T follicular helper cell (primary cell): Measurements from ENCODE around the gene CDK2AP2.
"Not testable (repeated sequence)": the region's sequence is repeated elsewhere in the genome, so short reads cannot be mapped to it uniquely, and the experiment has no call there.

Experiments used
- DNase-seq: peaks from one replicate; pipeline ENCODE4 v3.0.0-alpha.2; 2020; ENCODE audit warnings: low read depth

Gene CDK2AP2

DNA sequence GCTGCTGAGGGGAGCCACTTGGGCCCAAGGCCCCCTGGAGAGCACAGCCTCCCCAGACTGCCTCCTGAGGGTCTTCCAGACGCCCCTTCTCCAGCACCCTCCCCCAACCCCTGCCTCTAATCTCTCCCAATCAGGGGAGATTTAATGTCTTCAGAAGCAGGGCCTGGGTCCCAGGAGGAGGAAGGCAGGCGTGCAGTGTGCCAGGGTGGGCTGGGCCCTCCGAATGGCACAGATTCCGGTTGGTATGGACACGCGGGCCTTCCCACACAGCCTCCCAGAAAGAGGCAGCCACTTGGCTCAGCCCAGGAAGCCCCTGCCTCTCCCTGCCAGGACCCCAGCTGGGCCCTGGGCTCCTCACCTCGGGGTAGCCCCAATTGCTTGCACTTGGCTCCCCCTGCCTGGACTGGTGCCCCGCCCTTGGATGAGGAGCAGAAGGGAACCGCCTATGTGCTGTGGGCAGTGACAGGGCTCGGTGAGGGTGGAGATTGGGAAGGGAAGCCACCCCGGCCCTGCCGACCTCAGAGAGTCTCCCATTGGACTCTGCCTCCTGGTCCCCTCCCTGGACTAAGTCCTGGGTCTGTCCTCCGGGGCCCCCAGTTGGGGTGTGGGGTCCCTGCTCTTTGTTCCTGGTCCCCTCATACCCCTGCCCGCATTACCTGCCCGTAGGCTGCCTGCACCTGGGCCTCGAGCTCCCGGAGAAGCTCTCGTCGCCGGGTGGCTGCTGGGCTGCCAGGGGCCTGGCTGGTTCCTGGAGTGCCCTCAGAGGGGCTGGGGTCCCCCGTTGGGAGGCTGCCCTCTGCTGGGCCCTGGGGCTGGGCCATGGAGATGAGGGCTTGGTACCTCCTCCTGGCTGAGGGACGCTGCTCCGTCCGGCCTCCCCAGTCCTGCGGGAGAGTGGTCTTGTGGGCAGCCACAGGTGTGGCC is 15.9 kb upstream of the CDK2AP2 start:
- DNase-seq, result no peak

DNA sequence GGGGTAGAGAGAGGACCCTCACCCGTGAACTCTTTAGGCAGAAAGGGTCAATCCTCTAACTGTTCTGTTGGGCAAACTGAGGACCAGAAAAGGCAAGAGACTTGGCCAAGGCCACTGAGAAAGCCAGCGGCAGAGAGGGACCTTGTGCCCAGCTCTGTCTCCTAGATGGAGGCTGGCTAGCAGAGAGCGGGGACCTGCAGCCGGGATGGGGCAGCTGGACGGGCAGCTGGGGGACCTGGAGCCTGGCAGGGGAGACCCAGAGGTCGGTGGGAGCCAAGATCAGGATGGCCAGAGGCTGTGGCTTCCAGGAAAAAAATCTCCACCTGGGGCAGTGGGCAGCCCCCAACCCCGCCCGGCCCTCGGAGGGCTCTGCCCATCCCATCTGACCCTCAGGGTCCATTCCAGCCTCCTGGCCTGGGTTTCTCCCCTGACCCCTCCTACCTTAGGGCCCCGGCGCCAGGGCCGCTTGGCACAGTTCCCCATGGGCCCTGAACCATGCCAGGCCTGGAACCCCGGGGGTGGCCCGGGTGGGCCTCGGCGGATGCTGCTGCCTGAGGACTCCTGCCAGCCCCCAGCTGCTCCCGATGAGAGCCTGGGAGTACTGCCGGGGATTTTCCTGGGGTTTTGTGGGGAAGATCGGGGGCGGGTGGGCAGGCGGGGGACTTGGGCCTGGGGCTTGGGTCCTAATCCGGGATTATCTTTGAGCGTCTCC is 15.0 kb upstream of the CDK2AP2 start, which contains the start of gene CABP2:
TSS of gene CABP2 (minus strand) at position 603 of the 712 bp plus-strand sequence. CDS start at position 483, 120 bp downstream.
- no peak for DNase-seq

DNA sequence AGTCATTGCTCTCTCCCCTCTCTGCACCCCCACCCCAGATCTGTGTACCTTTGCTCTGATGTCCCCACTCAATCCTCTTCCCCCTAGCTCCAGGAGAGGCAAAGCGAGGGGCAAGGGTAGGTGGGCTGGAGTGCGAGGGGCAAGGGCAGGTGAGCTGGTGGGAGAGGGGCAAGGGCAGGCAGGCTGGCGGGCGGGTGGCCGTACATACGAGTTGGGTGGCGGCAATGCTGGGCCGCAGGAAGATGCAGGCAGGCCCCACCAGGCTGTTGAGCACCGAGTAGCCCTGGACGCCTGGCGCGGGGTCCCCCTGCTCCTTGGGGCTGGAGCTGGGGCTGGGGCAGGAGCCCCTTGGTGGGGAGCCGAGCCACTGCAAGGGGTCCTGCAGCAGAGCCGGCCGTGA is 14.4 kb upstream of the CDK2AP2 start:
- DNase-seq, result no peak

DNA sequence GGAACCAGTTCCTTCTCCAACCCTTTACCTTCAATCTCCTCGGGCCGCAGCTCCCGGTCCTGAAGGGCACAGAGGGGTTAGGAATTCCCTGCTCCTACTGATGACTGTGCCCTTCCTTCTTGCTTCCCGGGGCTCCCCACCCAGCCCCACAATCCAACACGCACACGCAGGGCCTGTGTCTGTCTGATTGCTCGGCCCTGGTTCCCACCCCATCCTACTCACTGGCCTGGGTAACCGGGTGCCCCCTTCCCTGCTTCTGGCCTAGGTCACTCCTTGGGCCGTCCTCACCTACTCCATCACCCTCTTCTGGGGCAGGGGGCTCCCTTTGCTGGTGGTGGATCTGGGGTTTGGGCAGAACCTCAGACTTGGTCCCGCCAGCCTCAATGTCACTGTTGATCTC is 14.0 kb upstream of the CDK2AP2 start:
- no peak for DNase-seq

DNA sequence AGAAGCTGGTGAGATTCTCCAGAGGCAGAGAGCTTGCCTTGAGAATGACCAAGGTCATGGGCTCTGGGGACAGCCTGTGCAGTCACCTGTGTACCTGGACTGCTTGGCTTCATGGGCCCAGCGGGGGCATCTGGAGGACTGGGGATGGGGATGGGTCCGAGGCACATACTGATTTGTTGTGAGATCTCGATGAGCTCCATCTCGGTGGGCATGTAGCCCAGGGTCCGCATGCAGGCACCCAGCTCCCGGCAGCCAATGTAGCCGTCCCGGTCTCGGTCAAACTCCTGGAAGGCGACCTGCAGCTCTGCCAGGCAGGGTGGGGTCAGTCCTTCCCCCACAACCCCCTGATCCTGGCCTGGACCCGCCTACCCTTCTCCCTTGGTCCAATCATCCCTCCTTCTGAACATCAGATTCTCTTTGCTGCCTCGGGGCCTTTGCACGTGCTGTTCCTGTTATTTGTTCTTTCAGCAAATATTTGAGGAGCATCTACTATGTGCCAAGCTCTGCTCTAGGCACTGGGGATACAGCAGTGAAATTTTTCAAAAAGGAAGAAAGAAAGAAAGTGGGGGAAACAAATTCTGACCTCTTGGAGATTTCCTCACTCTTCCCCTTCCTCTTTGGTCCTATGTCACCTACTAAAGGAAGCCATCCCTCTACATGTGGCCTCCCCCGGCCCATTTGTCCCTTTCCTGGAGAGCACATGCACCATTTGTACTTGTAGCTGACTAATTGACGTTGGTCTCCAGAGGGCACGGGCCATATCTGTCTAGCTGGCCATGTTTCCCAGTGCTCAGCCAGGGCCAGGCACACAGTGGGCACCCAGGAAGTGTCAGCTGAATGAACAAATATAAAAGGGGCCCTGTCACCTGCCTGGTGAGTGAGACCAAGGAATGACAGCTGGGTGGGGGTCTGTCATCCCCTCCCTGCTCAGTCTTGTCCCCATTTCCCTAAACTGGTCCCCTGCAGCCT is 13.2 kb upstream of the CDK2AP2 start:
- no peak for DNase-seq

DNA sequence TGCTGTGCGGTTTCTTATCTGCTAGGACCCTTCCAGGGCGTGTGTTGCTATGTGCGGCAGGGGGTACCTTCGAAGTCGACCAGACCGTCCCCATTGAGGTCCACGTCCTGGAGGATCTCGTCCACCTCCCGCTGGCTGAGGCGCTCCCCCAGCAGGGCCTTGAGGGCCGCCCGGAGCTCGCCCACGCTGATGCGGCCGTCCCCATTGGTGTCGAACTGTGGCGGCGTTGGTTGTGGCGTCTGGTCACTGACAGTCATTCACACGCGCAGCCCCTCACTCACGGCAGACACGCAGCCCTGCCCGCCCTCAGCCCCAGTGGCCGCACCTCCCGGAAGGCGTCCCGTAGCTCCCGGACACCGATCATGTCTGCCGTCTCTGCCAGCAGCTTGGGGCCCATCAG is 11.8 kb upstream of the CDK2AP2 start:
- DNase-seq, result no peak

DNA sequence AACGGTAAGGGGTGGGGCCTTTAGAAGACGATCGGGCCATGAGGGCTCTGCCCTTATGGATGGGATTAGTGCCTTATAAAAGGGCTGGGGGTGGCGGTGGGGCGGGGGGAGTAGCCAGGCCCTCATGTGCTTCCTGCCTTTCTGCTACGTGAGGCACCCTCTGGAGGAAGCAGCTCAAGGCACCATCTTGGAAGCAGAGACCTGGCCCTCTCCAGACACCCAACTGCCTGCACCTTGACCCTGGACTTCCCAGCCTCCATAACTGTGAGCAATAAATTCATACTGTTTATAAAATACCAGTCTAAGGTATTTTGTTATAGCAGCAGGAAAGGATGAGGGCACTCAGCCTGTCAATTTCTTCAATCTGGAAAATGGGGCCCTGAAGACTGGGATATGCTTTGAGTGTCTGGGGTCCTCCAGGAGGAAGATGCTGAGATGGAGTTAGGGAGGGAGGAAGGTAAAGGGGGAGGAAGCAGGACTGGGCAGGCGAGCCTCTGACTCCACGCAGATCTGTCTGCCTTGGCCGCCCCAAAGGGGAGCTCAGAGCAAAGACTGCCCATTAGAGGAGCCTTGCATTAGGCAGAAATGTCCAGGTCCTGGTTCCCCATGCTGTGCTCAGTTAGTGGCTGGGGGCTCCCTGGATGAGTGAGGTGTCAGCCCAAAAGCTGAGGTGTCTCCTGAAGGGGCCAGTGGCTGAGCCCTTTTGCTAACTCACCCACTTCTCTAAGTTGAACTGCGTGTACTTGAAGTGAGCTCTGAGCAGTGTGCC is 10.0 kb upstream of the CDK2AP2 start:
- DNase-seq, result no peak

DNA sequence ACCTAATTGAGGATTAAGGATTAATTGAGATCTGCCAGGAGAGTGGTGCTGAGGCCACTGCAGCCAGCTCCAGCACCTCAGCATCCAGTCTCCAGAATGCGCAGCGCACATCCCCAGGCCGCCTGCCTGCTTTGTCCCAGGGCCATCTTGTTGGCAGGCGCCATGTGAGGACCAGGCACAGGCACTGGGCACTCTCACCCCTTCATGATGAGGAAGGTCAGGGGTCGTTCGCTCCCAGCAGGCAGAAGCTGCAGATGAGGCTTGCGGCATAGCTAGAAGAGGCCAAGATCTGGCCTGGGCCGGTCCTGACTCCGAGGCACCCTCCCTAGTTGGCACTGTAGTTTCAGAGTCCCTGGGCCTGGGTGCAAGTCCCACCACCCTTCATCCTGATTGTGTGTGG is 8.8 kb upstream of the CDK2AP2 start:
- DNase-seq, result no peak

DNA sequence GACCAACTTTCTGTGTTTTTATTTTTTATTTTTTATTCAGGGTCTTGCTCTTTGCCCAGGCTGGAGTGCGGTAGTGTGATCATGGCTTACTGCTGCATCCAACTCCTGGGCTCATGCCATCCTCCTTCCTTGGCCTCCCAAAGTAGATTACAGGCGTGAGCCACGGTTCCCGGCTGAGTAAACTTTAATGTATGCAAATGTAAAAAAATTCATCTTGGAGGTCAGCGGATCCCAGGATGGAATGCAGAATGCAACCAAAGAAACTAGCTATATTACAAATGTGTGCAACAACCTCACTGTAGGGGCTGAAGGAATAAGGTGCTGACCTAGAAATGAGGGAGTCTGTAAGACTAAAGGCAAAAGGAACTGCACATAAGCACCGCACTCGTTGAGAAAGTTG is 6.2 kb upstream of the CDK2AP2 start:
- DNase-seq, result no peak

DNA sequence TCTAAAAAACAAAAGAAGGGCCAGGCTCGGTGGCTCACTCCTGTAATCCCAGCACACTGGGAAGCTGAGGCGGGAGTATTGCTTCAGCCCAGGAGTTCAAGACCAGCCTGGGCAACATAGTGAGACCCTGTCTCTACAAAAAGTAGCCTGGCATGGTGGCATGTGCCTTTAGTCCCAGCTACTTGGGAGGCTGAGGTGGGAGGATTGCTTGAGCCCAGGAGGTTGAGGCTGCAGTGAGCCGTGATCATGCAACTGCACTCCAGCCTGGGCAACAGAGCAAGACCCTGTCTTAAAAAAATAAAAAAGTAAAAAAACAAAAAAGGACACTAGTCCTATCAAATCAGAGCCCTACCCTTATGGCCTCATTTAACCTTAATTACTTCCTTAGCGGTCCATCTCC is 3.6 kb upstream of the CDK2AP2 start:
- DNase-seq, result not testable (repeated sequence)

DNA sequence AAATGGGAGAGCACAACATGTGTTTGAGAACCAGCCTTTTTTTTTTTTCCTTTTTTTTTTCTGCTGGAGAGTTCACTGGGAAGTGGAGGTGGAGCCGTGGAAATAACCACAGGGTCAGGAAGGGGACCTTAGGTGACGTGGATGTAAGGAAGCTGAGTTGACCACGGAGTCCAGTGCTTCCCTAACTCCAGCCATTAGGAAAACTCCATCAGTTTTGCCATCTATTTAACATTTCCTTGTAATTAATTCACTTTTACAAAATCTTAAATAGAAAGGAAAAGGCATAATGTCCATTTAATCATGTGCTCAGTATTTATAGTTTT is 2.0 kb upstream of the CDK2AP2 start:
- DNase-seq, result no peak

DNA sequence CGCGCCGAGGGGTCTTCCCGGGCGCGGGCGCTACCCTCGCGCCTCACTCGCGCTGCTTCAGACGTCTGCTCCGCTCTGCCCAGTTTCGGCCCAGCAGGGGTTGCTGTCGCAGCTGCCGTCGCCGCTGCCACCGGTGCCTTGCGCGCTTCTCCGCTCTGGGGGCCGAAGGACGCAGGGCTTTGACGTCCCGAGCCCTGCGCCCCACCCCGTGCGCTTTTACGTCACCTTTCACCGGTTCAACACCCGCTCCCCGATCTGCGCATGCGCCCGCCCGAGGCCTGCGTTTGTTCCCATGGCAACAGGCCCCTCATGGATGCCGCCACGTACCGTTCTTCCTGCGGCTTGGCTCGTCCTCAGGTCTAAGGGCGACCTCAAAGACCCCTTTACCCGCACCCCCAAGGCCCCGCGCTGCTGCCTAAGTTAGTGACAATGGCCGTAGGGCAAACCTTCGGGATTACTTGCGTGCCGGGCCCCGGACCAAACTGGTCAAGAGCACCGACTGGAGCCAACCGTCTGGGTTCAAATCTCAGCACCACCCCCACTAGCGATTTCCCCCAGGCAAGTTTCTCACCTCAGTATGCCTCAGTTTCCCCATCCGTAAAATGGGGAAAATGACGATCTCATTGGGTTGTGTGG is 642 bp upstream of the CDK2AP2 start:
- DNase-seq, result peak; percentile 99

DNA sequence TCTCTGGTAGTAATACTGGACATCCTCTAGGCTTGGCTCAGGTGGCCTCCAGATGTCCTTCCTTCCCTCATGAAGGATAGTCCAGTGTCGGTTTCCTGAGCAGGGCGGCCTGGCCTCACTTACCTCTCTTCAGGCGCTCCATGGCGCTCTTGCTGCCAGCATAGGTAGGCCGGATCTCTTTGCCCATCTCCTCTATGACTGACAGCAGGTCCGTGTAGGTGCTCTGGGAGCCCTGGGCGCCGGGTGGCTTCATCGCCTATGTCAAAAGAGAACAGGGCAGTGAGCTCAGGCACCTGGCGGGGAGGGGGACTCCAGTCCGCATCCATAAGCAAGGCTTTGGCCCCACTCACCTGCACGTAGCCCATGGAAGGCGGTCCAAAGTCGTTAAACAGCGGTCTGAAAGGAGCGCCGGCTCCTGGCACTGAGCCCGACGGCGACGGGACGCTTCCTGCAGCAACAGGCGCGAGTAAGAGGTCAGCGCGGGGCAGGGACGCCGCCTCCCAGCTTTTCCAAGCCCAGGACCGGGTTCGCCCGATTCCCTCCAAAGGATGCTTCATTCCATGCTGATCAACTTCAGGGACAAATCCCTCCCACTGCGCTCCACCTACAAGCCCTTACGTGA is 609 bp downstream of the CDK2AP2 start:
- DNase-seq, result no peak

DNA sequence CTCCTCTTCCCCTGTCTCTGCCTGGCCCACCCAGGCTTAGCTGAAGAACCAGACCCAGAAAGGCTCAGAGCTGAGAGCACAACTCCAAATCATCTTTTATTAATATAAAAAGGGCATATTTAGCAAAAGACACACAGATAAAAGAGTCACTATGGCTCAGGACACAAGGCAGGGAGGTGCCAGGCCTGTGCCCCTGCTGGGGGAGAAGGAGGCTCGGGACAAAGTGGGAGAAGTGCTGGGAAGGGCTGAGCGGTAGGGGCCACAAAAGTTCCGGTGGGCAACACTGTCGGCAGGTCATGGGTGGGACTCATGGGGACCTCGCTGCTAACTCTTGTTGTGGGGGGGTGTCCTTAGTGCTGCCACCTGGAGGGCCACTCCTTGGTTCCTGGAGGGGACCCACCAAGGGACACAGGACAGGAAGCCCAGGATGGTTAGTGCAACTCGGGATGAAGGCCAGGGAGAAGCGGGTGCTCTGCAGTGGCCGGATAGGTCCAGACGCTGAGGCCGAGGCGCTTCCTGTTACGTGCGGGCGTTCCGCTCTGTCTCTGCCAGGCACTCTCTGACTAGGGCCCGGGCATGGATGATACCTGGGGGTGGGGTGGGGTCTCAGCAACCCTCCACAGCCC is 1.4 kb downstream of the CDK2AP2 start:
- DNase-seq, result no peak

DNA sequence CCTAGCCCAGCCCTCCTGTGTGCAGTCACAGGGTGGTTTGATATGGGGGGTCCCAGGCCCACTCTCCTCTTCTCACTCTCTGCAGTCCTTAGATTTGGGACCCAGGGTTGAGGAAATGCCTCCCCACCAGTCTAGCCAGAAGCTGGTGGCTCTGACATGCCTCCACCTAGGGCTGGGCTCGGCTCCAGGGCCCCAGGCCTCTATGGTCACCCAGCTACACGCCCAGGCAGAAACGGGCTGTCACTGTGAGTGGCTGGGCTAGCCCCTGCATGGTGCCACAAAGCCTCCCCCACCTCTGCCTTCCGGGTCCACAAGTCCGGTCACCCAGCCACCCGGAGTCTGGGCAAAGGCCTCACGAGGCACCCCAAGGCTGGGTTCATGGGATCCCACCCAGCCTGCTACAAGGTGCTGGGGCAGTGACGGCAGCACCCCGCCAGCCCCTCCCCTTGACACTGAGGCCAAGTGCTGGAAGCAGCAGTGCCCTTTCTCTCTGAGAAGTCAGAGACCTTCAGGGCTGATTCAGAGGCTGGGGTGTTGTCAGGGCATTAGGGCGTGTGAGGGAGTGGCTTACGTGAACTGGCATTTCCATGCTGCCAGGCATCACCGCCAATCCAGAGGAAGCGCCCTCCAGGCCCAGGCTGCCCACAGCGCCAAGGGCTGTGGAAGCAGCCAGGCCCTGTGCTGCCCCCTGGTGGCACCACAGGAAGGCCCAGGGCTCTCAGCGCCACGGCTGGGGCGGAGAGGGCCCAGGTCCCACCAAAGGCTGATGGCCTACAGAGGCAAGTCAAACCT is 2.2 kb downstream of the CDK2AP2 start:
- peak; percentile 85 for DNase-seq

DNA sequence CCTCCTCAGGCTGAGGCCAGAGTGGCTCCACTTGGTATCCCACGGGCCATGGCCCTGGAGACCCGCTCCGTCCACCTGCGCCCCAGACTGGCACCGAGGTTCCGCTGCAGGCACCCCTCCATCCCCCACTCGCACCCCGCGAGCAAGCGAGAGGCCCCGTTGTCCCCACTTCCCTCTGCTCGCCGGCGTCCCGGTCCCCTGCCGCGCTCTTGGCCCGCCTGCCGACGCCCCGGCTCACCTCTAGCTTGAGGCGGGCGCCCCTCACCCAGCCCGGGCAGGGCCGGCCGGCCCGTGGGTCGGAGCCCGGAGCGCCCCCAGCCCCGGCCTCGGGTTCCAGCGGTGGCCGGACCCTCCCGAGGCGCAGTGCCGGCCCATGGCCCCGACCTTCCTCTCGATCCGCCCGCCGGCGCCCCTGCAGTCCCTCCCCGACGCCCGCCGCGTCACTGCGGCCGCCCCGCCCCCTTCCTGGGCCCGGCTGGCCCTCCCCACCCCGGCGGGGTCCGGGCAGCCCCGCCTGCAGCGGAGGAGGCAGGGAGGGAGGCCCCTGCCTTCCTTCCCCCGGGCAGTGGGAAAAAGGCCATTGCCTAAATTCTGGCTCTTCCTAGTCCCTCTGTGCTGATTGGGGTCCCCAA is 2.9 kb downstream of the CDK2AP2 start, which contains the start of gene PITPNM1:
TSS of gene PITPNM1 (minus strand) at position 414 of the 632 bp plus-strand sequence. CDS start 1,183 bp downstream, outside the sequence.
- DNase-seq, result peak; percentile 49

DNA sequence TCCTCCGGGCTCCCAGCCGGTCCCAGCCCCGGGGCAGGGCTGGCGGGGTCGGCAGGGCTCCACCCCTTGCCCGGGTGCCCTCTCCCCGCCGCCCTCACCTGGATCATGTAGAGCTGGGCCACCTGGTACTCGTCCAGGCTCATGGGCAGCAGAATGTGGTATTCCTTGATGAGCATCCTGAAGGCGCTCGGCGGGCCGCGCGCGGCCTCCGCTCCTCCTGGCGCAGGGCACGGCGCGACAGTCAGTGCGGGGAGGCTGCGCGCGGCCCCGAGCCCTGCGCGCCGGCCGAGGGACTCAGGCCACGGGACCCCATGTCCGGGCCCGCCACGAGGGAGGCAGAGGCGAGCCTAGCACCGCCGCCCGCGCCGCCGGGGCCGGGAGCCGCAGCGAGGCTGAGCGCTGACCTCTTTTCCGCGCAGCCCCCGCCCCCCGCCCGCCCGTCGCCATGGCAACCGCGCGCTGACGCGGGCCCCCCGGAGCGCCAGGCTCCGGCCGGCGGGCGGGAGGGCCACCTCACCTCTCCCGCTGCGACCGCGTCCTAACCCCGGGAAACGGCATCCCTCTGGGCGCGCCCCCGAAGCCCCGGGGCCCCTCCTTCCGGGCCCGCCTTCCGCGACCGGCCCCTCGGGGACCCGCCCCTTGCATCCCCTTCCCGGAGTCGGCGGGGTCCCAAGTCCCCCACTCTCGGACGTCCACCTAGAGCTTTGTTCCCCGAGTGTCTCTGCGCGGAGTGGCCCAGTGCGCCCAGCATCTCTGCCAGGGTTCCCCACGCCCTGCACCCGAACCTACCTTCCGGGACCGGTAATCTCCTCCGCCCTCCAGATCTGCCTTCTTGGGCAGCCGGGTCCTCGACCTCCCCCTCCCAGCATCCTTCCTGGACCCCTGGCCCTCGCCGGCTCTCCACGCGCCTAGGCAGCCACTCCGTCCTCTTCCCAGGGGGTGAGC is 3.7 kb downstream of the CDK2AP2 start:
- DNase-seq, result no peak
